ENCODE measurements around the gene EPB41L5.

GRCh38 chr2:120111193-120111592 is 98.3 kb downstream of the EPB41L5 start:
- TF ChIP-seq CTCF (IDR thresholded peaks at IDR 0.05; ENCODE audit: insufficient read depth, low read depth, low read length) (no peak), EZH2 (IDR thresholded peaks at IDR 0.05; ENCODE audit: insufficient read depth, low read length) (no peak)
